GM12878 (cell line): ENCODE data around the gene MKRN1. TPM values are rescaled to one million over a fixed set of nuclear protein-coding genes. Genes with fewer than 3 reads are reported as not detected.

Experiments used
- ATAC-seq: fragments of 200-7000 bp; cut with Tn5 transposase; 3 replicates; pipeline ENCODE4 v1.9.1; 2020; ENCODE audit warnings: mild to moderate bottlenecking, moderate library complexity
- BruUV-seq: library from RNA; stranded (reverse); fragments of 400-500 nt; replicated peaks from 2 replicates; lab custom pipeline; 2021; lab: Mats Ljungman, UMichigan
- CTCF ChIA-PET: fragments of 300-600 bp; sonication (Branson Sonifier 250); formaldehyde crosslinking; extraction: SDS; loops from one replicate; lab custom pipeline; 2021; ENCODE audit warnings: inconsistent platforms; lab: Yijun Ruan, JAX
- POLR2A ChIA-PET: fragments of 350-600 bp; formaldehyde crosslinking; extraction: SDS; loops from one replicate; lab custom pipeline; 2021; ENCODE audit warnings: inconsistent platforms; lab: Charles Lee
- RAD21 ChIA-PET: fragments of 300-600 bp; sonication (Branson Sonifier 250); formaldehyde crosslinking; loops from one replicate; lab custom pipeline; 2023; ENCODE audit warnings: antibody characterized with exemption; ENCODE audit not compliant: unreplicated experiment; lab: Charles Lee
- SMC1A ChIA-PET: fragments of 300-600 bp; sonication (Branson Sonifier 250); formaldehyde crosslinking; loops from one replicate; lab custom pipeline; 2023; ENCODE audit not compliant: unreplicated experiment, uncharacterized antibody; lab: Charles Lee
- DNase-seq: peaks from one replicate; pipeline ENCODE4 v3.0.0-alpha.2; 2011; ENCODE audit warnings: low read depth, low spot score
- FAIRE-seq: peaks from 3 replicates; lab custom pipeline; 2011; peaks lifted over from hg19 to GRCh38; lab: Jason Lieb, UNC
- H2AFZ ChIP-seq: 2 replicates; pipeline ENCODE4 v1.6.0; 2011; ENCODE audit warnings: low read depth, low read length, control low read depth; ENCODE audit not compliant: control insufficient read depth
- H3K27ac ChIP-seq: 2 replicates; pipeline ENCODE4 v1.5.1; 2011; ENCODE audit warnings: control low read depth; ENCODE audit not compliant: control insufficient read depth, insufficient read depth
- H3K27me3 ChIP-seq, 2 experiments: replicated peaks in 1 of 2; 2 replicates each; pipeline versions ENCODE4 v1.6.0 to v1.6.1; 2011; ENCODE audit warnings: low read length in 1 of 2; ENCODE audit not compliant: control insufficient read depth in 2 of 2, insufficient read depth in 2 of 2
- H3K36me3 ChIP-seq, 2 experiments: 2 replicates each; pipeline ENCODE4 v1.5.1; 2011; ENCODE audit warnings: low read length in 1 of 2; ENCODE audit not compliant: control insufficient read depth in 2 of 2, insufficient read depth in 2 of 2
- H3K4me1 ChIP-seq: 2 replicates; pipeline ENCODE4 v1.6.1; 2011; ENCODE audit warnings: mild to moderate bottlenecking, low read length, moderate library complexity, mixed read lengths; ENCODE audit not compliant: control insufficient read depth, insufficient read depth
- H3K4me2 ChIP-seq: 2 replicates; pipeline ENCODE4 v1.6.0; 2011; ENCODE audit warnings: control low read depth; ENCODE audit not compliant: control insufficient read depth, insufficient read depth
- H3K4me3 ChIP-seq: fragments of 200-600 bp; sonication (generic); 2 replicates; pipeline ENCODE4 v1.5.1; 2016
- H3K79me2 ChIP-seq: 2 replicates; pipeline ENCODE4 v1.6.0; 2011; ENCODE audit warnings: low read length; ENCODE audit not compliant: control insufficient read depth, insufficient read depth
- H3K9ac ChIP-seq: 2 replicates; pipeline ENCODE4 v1.8.0; 2011; ENCODE audit warnings: low read length, control low read depth, mixed read lengths; ENCODE audit not compliant: control insufficient read depth, insufficient read depth
- H3K9me3 ChIP-seq: replicated peaks from 3 replicates; pipeline ENCODE4 v1.5.1; 2011; ENCODE audit warnings: mild to moderate bottlenecking, low read length; ENCODE audit not compliant: control insufficient read depth, insufficient read depth
- H4K20me1 ChIP-seq: 2 replicates; pipeline ENCODE4 v1.6.0; 2011; ENCODE audit not compliant: control insufficient read depth, insufficient read depth
- ASH2L ChIP-seq: fragments of 300-600, 200-600 bp; sonication (generic); IDR thresholded peaks from 2 replicates; pipeline ENCODE4 v1.6.1; 2017; ENCODE audit warnings: low read depth, mild to moderate bottlenecking, borderline replicate concordance
- CTCF ChIP-seq, 3 experiments: IDR thresholded peaks in 2 of 3; conservative IDR thresholded peaks in 1 of 3; 2 replicates each; pipeline ENCODE4 v1.5.1; 2011; ENCODE audit warnings: low read depth in 3 of 3, low read length in 3 of 3, mild to moderate bottlenecking in 3 of 3, control low read depth in 2 of 3, moderate library complexity in 2 of 3, inconsistent platforms in 1 of 3, mixed read lengths in 1 of 3; ENCODE audit not compliant: control insufficient read depth in 2 of 3, insufficient read depth in 1 of 3; ENCODE audit errors: extremely low read depth in 1 of 3
- CUX1 ChIP-seq: IDR thresholded peaks from 2 replicates; pipeline ENCODE4 v1.6.1; 2012; ENCODE audit warnings: improper control_type of control experiment, low read depth, low read length; ENCODE audit not compliant: insufficient replicate concordance
- DPF2 ChIP-seq: fragments of 450-650 bp; IDR thresholded peaks from 2 replicates; pipeline ENCODE4 v1.6.1; 2017; ENCODE audit warnings: mild to moderate bottlenecking
- RAD21 ChIP-seq: IDR thresholded peaks from 2 replicates; pipeline ENCODE4 v1.6.1; 2011; ENCODE audit warnings: mild to moderate bottlenecking, low read depth, low read length, moderate library complexity; ENCODE audit not compliant: insufficient read depth
- RBBP5 ChIP-seq: fragments of 200-600 bp; sonication (generic); conservative IDR thresholded peaks from 2 replicates; pipeline ENCODE4 v1.6.1; 2016
- SMC3 ChIP-seq: IDR thresholded peaks from 2 replicates; pipeline ENCODE4 v1.6.1; 2011; ENCODE audit warnings: low read length, improper control_type of control experiment, borderline replicate concordance
- SPI1 ChIP-seq: IDR thresholded peaks from 2 replicates; pipeline ENCODE4 v1.6.1; 2011; ENCODE audit warnings: low read depth, mild to moderate bottlenecking, low read length, moderate library complexity, borderline replicate concordance; ENCODE audit not compliant: insufficient read depth
- WGBS: methylation state at CpG from one replicate; pipeline ENCODE4 v1.1.6; 2016; ENCODE audit warnings: low lambda C conversion rate; ENCODE audit not compliant: insufficient replicate concordance, insufficient coverage; ENCODE audit errors: missing lambda C conversion rate; 5-methylcytosine and 5-hydroxymethylcytosine counted together
- in situ Hi-C: fragments of 300-500 bp; cut with MboI; formaldehyde crosslinking; loops from 9 replicates; pipeline ENCODE4 v1.14.3; 2018; ENCODE audit warnings: mixed read lengths
- intact Hi-C: fragments of 100-400 bp; cut with micrococcal nuclease; formaldehyde crosslinking; loops from one replicate; pipeline ENCODE4 v1.14.2; 2022; ENCODE audit not compliant: unreplicated experiment
- polyA plus RNA-seq, 11 experiments: library from polyadenylated mRNA; depleted of rRNA in 4 of 11; unstranded in 6 of 11; stranded (reverse) in 5 of 11; fragments of >200 nt; fragmentation: Nextera tagmentation in 4 of 11; fragmentation: Illumina TruSeq in 1 of 11; extraction: Ambion mirVana in 4 of 11; extraction: Trizol in 1 of 11; gene quantifications; 1 replicate in 1 of 11; 2 replicates in 10 of 11; pipeline versions ENCODE4 v1.2.1 to v1.2.3, GENCODE V29; 2011 to 2016; ENCODE audit warnings: inconsistent platforms in 2 of 11, missing spikeins in 2 of 11, low read depth in 1 of 11
- total RNA-seq, 4 experiments: library from RNA; depleted of rRNA in 3 of 4; stranded (reverse); fragments of >200 nt in 3 of 4; fragmentation: Illumina TruSeq in 1 of 4; extraction: Trizol in 1 of 4; gene quantifications; 2 replicates each; pipeline versions ENCODE4 v1.2.1 to v1.2.3, GENCODE V29; 2013 to 2021

The MKRN1 gene
- total and polyA plus RNA-seq, 10 of the 15 experiments (the other 5 are each of a cell fraction or from before 2014, with no cell fraction given), result 19.1 to 61.3 (median 50.6) TPM

DNA sequence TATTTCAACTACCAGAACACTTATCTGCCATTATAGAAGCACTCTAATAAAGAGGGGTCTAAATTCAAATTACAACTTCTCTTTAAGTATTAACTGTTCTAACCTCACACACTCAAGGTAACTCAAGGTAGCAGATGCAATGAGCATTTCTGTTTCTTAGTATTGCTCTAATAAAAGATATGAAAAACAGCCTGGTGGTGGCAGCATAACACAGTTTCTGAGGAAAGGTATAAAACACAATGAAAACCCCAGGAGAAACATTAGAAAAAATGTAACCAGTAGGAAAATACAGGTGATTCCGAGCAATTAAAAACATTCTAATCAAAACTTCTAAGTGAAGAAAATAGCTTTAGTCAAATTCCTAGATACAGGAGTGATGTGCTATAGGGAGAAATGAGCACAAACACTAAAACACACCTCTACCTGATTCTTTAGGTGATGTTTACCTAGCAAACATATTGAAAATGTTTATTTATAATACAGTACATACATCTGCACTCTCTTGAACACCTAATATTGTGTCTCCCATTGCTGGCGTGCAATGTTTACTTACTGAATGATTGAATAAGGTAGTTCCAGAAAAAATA is 3.5 kb downstream of the MKRN1 start:
- CTCF ChIA-PET, result interaction anchor here (0.6 to 5.2 kb wide), 13 partner anchors 8 to 569 kb away, joined by 3 to 67 read pairs (median 4); no protein-coding TSS in a partner anchor
- peak; percentile 46 to 64 (median 49) for TF ChIP-seq CTCF (IDR thresholded peaks at IDR 0.05 in 2 of 3, conservative IDR thresholded peaks at IDR 0.05 in 1 of 3; ENCODE audit: control insufficient read depth in 2 of 3, extremely low read depth in 1 of 3, insufficient read depth in 1 of 3, low read depth in 3 of 3, low read length in 3 of 3)
- TF ChIP-seq DPF2, result no peak
- TF ChIP-seq RBBP5, result no peak
- TF ChIP-seq SMC3, result peak; percentile 56; the same call in 1 of the 2 replicates
- TF ChIP-seq RAD21, result peak; percentile 76
- TF ChIP-seq CUX1, result no peak
- TF ChIP-seq ASH2L, result no peak
- no peak for TF ChIP-seq SPI1
- no peaks in the 10 kb centered on the region for H3K27me3 ChIP-seq
- DNase-seq (no peak), FAIRE-seq (peak; percentile 18), ATAC-seq (0 out of 3 replicates have a peak, but pooled peaks have one; percentile 9)
- no peaks in the 10 kb centered on the region for H3K9me3 ChIP-seq
- peaks cover 13% of the 10 kb centered on the region for H3K4me1 ChIP-seq
- peaks cover 0 to 3% of the 10 kb centered on the region in 2 experiments; a peak in 1 of 4 replicates for H3K36me3 ChIP-seq
- BruUV-seq, result no TSS peak
- SMC1A ChIA-PET, result interaction anchor here (0.6 to 3.9 kb wide), 5 partner anchors 16 to 181 kb away, joined by 3 to 27 read pairs (median 3); no protein-coding TSS in a partner anchor
- POLR2A ChIA-PET, result interaction anchor here (0.7 kb wide), 1 partner anchor 17 kb away, joined by 3 read pairs; no protein-coding TSS in a partner anchor
- intact Hi-C loops (loop anchor here (1.0 to 5.0 kb wide), 3 partner anchors 177 to 536 kb away; partner anchors contain the start of genes KDM7A and MRPS33), in situ Hi-C loops (no loop called here)
- H2AFZ ChIP-seq, result no peak overlapping the region
- no peak overlapping the region for H3K27ac ChIP-seq
- H4K20me1 ChIP-seq, result peaks cover 4% of the 10 kb centered on the region
- no peak overlapping the region for H3K9ac ChIP-seq
- WGBS, result 28% methylated on average over 2 of the region's 2 CpGs
- RAD21 ChIA-PET, result no interaction called here
- H3K4me3 ChIP-seq, result no peak overlapping the region
- peaks cover 53% of the 10 kb centered on the region for H3K79me2 ChIP-seq
- H3K4me2 ChIP-seq, result peak overlapping the region; percentile 42; the same call in 1 of the 2 replicates
